ENCODE measurements around the gene SORCS1.

SORCS1 gene

GRCh38 chr10:106557951-106558733 is 606.4 kb downstream of the SORCS1 start:
- in situ Hi-C loops (cut with MboI; ENCODE audit: low sequenced_read_pairs): no loop called here

- in situ Hi-C loops (cut with MboI; ENCODE audit: low sequenced_read_pairs): no loop called here
These were observed 607.5 kb downstream of the SORCS1 start for GRCh38 chr10:106557053-106557452.

DNA sequence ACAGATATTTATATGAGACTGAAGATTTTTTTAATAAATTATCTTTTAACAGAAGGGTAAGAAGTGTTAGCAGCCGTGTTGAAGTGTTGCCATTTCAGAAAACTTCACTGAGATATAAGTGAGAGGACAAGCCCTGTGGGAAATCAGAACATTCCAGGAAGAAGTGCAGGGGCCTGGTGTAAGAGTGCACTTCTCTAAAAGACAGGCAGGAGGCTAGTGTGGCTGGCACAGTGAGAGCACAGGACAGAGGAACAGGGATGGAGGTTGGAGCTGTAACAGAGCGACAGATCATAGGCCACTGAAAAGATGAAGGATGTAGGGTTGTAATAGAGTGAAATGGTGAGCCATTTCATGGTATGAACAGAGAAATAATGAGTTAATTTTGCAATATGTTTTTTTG is 608.9 kb downstream of the SORCS1 start:
- in situ Hi-C loops (cut with MboI; ENCODE audit: low sequenced_read_pairs): no loop called here

GRCh38 chr10:106551501-106552062 is 612.9 kb downstream of the SORCS1 start:
- in situ Hi-C loops (cut with MboI; ENCODE audit: low sequenced_read_pairs): no loop called here

- in situ Hi-C loops (cut with MboI; ENCODE audit: low sequenced_read_pairs): no loop called here
These were observed 615.7 kb downstream of the SORCS1 start for GRCh38 chr10:106548832-106549231.

- in situ Hi-C loops (cut with MboI; ENCODE audit: low sequenced_read_pairs): no loop called here
These were observed 617.4 kb downstream of the SORCS1 start for GRCh38 chr10:106547047-106547635.

DNA sequence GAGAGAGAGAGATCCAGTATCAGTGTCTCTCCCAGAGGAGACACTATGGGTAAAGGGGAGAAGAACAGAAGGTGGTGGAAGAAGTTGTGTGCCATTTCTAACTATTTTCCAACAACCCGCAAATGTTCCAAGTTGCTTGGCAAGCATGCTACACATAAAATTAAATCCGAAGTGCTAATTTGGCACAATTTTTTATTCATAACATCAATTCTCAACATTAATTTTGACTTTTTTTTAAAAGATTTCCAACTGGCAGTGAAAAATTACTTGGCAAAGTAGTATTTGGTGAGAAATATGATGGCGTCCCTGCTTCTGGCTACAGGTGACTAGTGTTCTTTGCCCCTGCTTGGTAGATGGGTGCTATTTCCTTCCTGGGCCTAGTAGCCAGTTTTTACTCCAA is 622.0 kb downstream of the SORCS1 start:
- in situ Hi-C loops (cut with MboI; ENCODE audit: low sequenced_read_pairs): no loop called here

GRCh38 chr10:106540645-106541044 is 623.9 kb downstream of the SORCS1 start:
- in situ Hi-C loops (cut with MboI; ENCODE audit: low sequenced_read_pairs): no loop called here

- in situ Hi-C loops (cut with MboI; ENCODE audit: low sequenced_read_pairs): no loop called here
These were observed 626.6 kb downstream of the SORCS1 start for GRCh38 chr10:106537866-106538265.

GRCh38 chr10:106535304-106535953 is 629.1 kb downstream of the SORCS1 start:
- in situ Hi-C loops (cut with MboI; ENCODE audit: low sequenced_read_pairs): no loop called here

- in situ Hi-C loops (cut with MboI; ENCODE audit: low sequenced_read_pairs): no loop called here
These were observed 630.1 kb downstream of the SORCS1 start for GRCh38 chr10:106534441-106534840.

- in situ Hi-C loops (cut with MboI; ENCODE audit: low sequenced_read_pairs): no loop called here
These were observed 635.8 kb downstream of the SORCS1 start for GRCh38 chr10:106528702-106529101.

DNA sequence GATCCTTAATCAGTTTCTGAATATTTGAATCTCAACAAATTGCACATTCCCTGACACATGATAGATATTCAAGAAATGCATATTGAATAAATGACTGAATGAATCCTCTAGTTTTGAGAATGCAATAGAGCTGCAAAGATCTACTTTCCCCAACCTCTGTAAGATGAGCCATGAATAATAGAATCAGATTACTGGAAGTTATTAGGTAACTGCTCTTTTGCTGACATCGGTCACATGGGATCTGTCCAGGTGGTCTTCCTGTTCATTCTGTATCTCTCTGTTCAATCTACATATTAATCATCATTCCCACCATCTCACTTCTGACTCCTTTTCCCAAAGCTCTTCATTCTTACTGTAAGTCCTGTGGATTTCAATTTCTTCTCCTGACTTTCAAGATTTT is 638.7 kb downstream of the SORCS1 start:
- in situ Hi-C loops (cut with MboI; ENCODE audit: low sequenced_read_pairs): no loop called here

Data from HL-60/S4 (cell line).